HUDEP-2 (cell line): ENCODE measurements around the gene AUNIP.

Experiments used
- DNase-seq, 76 experiments: peaks; one replicate each; lab custom pipeline; 2025; ENCODE audit not compliant: unreplicated experiment in 76 of 76; lab: John Stamatoyannopoulos, UW

AUNIP gene

GRCh38 chr1:25811384-25812082, 47.7 kb downstream of the AUNIP start:
- no peak for DNase-seq

GRCh38 chr1:25810341-25811299, 48.6 kb downstream of the AUNIP start:
- peak in 53 of 76 experiments; percentile 10 to 68 (median 41) for DNase-seq

GRCh38 chr1:25809929-25810328, 49.3 kb downstream of the AUNIP start:
- DNase-seq, result no peak

GRCh38 chr1:25809283-25809926, 49.9 kb downstream of the AUNIP start:
- no peak for DNase-seq

- DNase-seq, result no peak
Measured at GRCh38 chr1:25808481-25809244, 50.6 kb downstream of the AUNIP start.

- no peak for DNase-seq
Measured at GRCh38 chr1:25807480-25808390, 51.5 kb downstream of the AUNIP start.

DNA sequence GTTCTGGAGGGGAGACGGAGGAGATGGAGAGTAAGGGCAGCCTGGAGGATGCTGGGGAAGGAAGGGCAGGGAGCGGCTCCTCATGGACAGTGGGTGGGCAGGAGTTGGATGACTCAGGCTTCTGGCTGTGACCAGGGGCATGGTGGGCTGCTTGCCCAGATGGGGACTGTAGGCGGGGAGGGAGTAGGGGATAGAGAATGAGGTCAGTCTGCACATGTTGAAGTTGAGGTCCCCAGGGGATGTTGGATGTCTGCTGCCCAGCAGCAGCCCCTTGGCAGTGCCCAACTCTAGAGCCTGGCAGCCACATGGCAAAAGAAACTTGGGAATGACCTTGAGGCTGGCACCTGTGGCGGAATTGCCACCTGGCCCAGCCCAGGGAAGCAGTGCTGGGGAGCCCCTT, 52.8 kb downstream of the AUNIP start:
- no peak for DNase-seq

DNA sequence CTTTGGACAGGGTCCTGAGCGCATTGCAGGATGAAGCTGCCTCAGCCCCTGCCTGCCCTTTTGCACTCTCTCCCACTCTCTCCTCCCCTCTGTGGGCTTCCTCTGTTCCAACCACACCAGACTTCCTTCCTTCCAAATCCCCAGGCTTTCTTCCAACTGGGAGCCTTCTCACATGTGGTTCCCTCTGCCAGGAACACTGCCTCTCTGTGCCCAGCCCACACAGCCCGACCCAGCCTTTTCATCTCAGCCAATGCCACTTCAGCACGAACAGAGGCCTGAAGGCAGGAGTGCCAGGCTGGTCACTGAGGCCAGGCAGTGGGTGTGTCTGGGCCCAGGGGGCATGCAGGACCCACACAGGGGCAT, 53.4 kb downstream of the AUNIP start:
- DNase-seq, result no peak

DNA sequence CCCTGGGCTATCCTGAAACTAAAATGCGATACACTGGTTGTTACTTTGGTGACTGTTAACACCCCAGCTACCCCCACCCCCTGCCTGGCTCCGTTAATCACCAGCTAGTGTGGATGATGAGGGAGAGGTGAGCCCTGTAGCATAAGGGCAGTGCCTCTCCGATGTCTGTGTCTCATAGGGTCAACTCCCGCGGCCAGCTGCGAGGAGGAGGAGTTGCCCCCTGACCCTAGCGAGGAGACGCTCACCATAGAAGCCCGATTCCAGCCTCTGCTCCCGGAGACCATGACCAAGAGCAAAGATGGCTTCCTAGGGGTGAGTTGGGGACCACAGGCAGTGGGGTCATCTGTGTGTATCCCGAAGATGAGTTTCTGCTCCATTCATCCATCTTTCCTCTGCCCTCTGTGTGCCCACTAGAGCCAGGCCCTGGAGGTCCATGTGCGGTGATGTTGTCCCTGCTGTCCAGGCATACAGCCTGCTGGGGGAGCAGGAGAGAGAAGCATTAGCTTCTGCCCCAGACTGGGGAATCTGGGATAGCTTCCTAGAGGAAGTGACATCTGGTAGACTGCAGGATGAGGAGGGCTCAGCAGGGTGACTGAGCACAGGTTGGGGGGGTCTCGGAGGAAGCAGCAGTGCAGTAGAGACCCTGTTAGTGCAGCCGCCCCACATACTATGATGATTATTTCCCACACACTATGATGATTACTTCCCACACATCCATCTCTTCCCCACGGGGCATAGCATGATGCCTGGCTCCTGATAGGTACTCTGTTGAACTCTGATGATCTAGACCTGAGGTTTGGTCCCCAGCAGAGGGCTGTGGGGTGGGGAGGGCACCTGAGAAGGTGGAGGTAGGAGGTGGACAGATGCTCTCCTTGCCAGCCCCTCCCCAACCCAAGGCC, 54.0 kb downstream of the AUNIP start:
- no peak for DNase-seq

- DNase-seq, result no peak
Measured at GRCh38 chr1:25804244-25804963, 54.9 kb downstream of the AUNIP start.

- no peak for DNase-seq
Measured at GRCh38 chr1:25803368-25803767, 55.9 kb downstream of the AUNIP start.

GRCh38 chr1:25802915-25803314, 56.3 kb downstream of the AUNIP start:
- peak in 4 of 76 experiments; percentile 8 to 31 (median 14) for DNase-seq

- peak in 1 of 76 experiments; percentile 16 for DNase-seq
Measured at GRCh38 chr1:25800703-25801377, 58.4 kb downstream of the AUNIP start.

DNA sequence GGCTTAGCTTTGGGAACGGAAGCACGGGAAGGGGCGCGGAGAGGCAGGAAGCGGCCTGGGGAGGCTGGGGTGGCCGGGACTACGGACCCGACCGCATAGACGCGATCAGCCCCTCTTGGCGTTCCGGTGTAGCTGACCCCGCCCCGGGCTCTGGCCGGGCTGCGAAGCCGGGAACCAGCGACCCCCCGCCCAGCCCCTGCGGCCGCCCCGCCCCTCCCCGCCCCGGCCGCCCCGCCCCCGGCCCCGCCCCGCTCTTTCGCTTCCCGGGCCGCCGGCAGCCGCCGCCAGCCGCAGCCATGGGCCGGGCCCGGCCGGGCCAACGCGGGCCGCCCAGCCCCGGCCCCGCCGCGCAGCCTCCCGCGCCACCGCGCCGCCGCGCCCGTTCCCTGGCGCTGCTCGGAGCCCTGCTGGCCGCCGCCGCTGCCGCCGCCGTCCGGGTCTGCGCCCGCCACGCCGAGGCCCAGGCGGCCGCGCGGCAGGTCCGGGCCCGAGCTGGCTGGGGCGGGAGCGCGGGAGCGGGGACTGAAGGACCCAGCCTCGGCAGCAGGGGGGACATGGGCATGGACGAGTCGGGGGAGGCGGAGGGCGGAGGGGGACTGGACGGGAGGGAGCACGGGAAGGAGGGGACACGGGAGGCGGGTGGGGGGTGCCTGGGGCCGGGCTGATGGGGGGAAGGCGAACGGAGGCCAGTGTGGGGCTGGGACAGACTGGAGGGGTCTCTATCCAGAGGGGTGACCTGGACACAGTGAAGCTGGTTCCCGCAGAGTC, 59.1 kb downstream of the AUNIP start, which contains the start of gene SELENON:
Gene SELENON, plus strand, starts transcription at position 259 of the 768 bp plus-strand sequence. Its CDS starts 38 bp downstream, at position 297.
- DNase-seq, result peak in 4 of 76 experiments; percentile 10 to 30 (median 17)

DNA sequence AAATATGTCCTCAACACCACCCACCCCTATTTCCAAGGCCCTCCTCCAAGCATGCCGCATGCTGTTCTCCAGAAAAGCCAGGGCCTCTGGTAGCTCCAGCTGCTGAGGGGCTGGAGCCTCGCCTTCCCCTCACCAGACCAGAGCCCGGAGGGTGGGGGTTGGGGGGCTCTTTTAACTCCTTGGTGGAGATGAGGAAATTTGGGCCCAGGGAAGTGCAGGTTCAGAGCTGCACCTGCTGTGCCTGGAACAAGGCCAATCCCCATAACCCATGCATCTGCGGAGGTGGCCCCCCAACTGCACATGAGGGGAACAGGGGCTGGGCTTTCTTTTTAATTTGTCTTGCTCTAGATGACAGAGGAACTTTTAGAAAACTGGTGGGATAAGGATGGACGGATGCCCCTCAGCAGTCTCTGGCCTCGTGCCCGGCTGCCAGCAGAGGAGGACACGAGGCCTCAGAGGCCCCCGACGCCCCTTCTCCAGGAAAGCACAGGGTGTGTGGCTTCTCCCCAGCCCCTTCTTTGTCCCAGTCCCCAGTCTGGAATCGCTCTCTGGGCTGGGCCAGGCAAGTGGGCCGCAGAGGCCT, 59.8 kb downstream of the AUNIP start:
- DNase-seq, result no peak
